K562 (cell line): Measurements from ENCODE around the gene MPZL1. TPM values are rescaled to one million over a fixed set of nuclear protein-coding genes. Genes with fewer than 3 reads are reported as not detected.

Experiments used
- BACH1 ChIP-seq: fragments of 200-800 bp; sonication (Bioruptor generic); IDR thresholded peaks from 2 replicates; pipeline ENCODE4 v1.6.1; 2016; ENCODE audit warnings: missing genetic modification characterization, missing compliant biosample characterization
- LEF1 ChIP-seq: fragments of 450-650 bp; IDR thresholded peaks from 2 replicates; pipeline ENCODE4 v1.6.1; 2016; ENCODE audit warnings: mild to moderate bottlenecking
- USF1 ChIP-seq: sonication (generic); formaldehyde crosslinking; IDR thresholded peaks from 2 replicates; pipeline ENCODE4 v1.9.0; 2022; ENCODE audit warnings: mild to moderate bottlenecking, missing genetic modification reagents
- ZNF184 ChIP-seq: sonication (generic); formaldehyde crosslinking; IDR thresholded peaks from 2 replicates; pipeline ENCODE4 v1.5.0; 2020; ENCODE audit warnings: missing genetic modification reagents
- polyA plus RNA-seq, 8 experiments: library from polyadenylated mRNA; depleted of rRNA in 4 of 8; stranded (reverse) in 5 of 8; unstranded in 3 of 8; fragments of >200 nt; fragmentation: Nextera tagmentation in 2 of 8; fragmentation: Illumina TruSeq in 1 of 8; extraction: Ambion mirVana in 2 of 8; extraction: Trizol in 1 of 8; gene quantifications; 2 replicates each; pipeline versions ENCODE4 v1.2.1 to v1.2.3, GENCODE V29; 2011 to 2014; ENCODE audit warnings: inconsistent platforms in 1 of 8, missing spikeins in 1 of 8
- total RNA-seq, 7 experiments: library from RNA; depleted of rRNA in 6 of 7; stranded (reverse); fragments of >200 nt in 6 of 7; fragmentation: Illumina TruSeq in 2 of 7; extraction: Trizol in 2 of 7; gene quantifications; 2 replicates each; pipeline versions ENCODE4 v1.2.1 to v1.2.3, GENCODE V29; 2011 to 2021; ENCODE audit warnings: low replicate concordance in 1 of 7
- TF ChIP-seq, protein P1 (sequence below): sonication (generic); formaldehyde crosslinking; IDR thresholded peaks from 2 replicates; pipeline ENCODE4 v1.8.1; 2023; ENCODE audit warnings: mild to moderate bottlenecking, missing genetic modification reagents
- TF ChIP-seq, protein P2 (sequence below): sonication (generic); IDR thresholded peaks from 2 replicates; pipeline ENCODE4 v1.6.1; 2016

MPZL1 gene
- total and polyA plus RNA-seq, 9 of the 15 experiments (the other 6 are each of a cell fraction or from before 2014, with no cell fraction given): 14.5 to 153 (median 66.5) TPM

GRCh38 chr1:167821969-167822685 lies 100.3 kb downstream of the MPZL1 start (continued):
- TF ChIP-seq, protein P1, sequence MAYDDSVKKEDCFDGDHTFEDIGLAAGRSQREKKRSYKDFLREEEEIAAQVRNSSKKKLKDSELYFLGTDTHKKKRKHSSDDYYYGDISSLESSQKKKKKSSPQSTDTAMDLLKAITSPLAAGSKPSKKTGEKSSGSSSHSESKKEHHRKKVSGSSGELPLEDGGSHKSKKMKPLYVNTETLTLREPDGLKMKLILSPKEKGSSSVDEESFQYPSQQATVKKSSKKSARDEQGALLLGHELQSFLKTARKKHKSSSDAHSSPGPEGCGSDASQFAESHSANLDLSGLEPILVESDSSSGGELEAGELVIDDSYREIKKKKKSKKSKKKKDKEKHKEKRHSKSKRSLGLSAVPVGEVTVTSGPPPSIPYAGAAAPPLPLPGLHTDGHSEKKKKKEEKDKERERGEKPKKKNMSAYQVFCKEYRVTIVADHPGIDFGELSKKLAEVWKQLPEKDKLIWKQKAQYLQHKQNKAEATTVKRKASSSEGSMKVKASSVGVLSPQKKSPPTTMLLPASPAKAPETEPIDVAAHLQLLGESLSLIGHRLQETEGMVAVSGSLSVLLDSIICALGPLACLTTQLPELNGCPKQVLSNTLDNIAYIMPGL: peak; percentile 41; the same call in 1 of the 2 replicates
- TF ChIP-seq, protein P2, sequence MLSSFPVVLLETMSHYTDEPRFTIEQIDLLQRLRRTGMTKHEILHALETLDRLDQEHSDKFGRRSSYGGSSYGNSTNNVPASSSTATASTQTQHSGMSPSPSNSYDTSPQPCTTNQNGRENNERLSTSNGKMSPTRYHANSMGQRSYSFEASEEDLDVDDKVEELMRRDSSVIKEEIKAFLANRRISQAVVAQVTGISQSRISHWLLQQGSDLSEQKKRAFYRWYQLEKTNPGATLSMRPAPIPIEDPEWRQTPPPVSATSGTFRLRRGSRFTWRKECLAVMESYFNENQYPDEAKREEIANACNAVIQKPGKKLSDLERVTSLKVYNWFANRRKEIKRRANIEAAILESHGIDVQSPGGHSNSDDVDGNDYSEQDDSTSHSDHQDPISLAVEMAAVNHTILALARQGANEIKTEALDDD: peak; percentile 84
- no peak; the same call in 1 of the 2 replicates for TF ChIP-seq LEF1
- 0 out of 2 replicates have a peak, but pooled peaks have one; percentile 12 for TF ChIP-seq BACH1 (tag)
- no peak for TF ChIP-seq ZNF184 (CRISPR knock-in tag)
- peak; percentile 8; the same call in 1 of the 2 replicates for TF ChIP-seq USF1
